CD14-positive monocyte (primary cell): ENCODE measurements around the gene MYZAP. TPM values are rescaled to one million over a fixed set of nuclear protein-coding genes. Genes with fewer than 3 reads are reported as not detected.

Experiments
- DNase-seq, 3 donors: peaks; one replicate each; pipeline ENCODE4 v3.0.0-alpha.2; 2011 to 2022
- H2AFZ ChIP-seq: 2 replicates; pipeline ENCODE4 v1.6.0; 2012; ENCODE audit warnings: mild to moderate bottlenecking, low read depth, low read length, inconsistent platforms; ENCODE audit not compliant: insufficient read depth, poor library complexity, severe bottlenecking
- H3K27ac ChIP-seq, 2 donors: 1 replicate in 1 of 2; 2 replicates in 1 of 2; pipeline ENCODE4 v1.5.1; 2012 to 2013; ENCODE audit warnings: low read length in 2 of 2, control low read depth in 1 of 2, inconsistent platforms in 1 of 2, low read depth in 1 of 2, mild to moderate bottlenecking in 1 of 2
- H3K27me3 ChIP-seq, 2 donors: one replicate each; pipeline versions ENCODE4 v1.6.0 to v1.6.1; 2011 to 2013; ENCODE audit warnings: low read length in 2 of 2; ENCODE audit not compliant: control insufficient read depth in 2 of 2, insufficient read depth in 2 of 2
- H3K36me3 ChIP-seq, 2 donors: replicated peaks in 1 of 2; 1 replicate in 1 of 2; 2 replicates in 1 of 2; pipeline versions ENCODE4 v1.5.1 to v1.6.1; 2012 to 2013; ENCODE audit warnings: low read length in 2 of 2, control low read depth in 1 of 2, inconsistent platforms in 1 of 2, mild to moderate bottlenecking in 1 of 2; ENCODE audit not compliant: insufficient read depth in 2 of 2, control insufficient read depth in 1 of 2
- H3K4me1 ChIP-seq, 2 donors: 1 replicate in 1 of 2; 2 replicates in 1 of 2; pipeline versions ENCODE4 v1.5.1 to v1.6.1; 2012 to 2013; ENCODE audit warnings: low read length in 2 of 2, control low read depth in 1 of 2, inconsistent platforms in 1 of 2, mild to moderate bottlenecking in 1 of 2, moderate library complexity in 1 of 2; ENCODE audit not compliant: insufficient read depth in 2 of 2, control insufficient read depth in 1 of 2
- H3K4me2 ChIP-seq: replicated peaks from 2 replicates; pipeline ENCODE3; 2012; ENCODE audit warnings: low read length, moderate library complexity, mild to moderate bottlenecking; ENCODE audit not compliant: poor library complexity, severe bottlenecking; ENCODE audit errors: extremely low read depth
- H3K4me3 ChIP-seq, 3 experiments: fragments of 200-600 bp in 1 of 3; sonication (generic) in 1 of 3; replicated peaks in 1 of 3; 1 replicate in 2 of 3; 2 replicates in 1 of 3; pipeline ENCODE4 v1.5.1; 2011 to 2013; ENCODE audit warnings: low read length in 3 of 3, mild to moderate bottlenecking in 3 of 3, control low read depth in 2 of 3, low read depth in 2 of 3, inconsistent platforms in 1 of 3, moderate library complexity in 1 of 3
- H3K79me2 ChIP-seq: 2 replicates; pipeline ENCODE4 v1.6.0; 2012; ENCODE audit warnings: mild to moderate bottlenecking, control low read depth, inconsistent platforms, low read length, moderate library complexity; ENCODE audit not compliant: insufficient read depth
- H3K9ac ChIP-seq: 2 replicates; pipeline ENCODE4 v1.6.0; 2017; ENCODE audit warnings: low read length, mild to moderate bottlenecking; ENCODE audit not compliant: insufficient read depth, poor library complexity, severe bottlenecking
- H3K9me3 ChIP-seq, 2 donors: replicated peaks in 1 of 2; 1 replicate in 1 of 2; 2 replicates in 1 of 2; pipeline versions ENCODE4 v1.5.1 to v1.6.1; 2012 to 2013; ENCODE audit warnings: low read length in 2 of 2, control low read depth in 1 of 2; ENCODE audit not compliant: control insufficient read depth in 1 of 2, insufficient read depth in 1 of 2
- H4K20me1 ChIP-seq: 2 replicates; pipeline ENCODE4 v1.6.0; 2012; ENCODE audit warnings: mild to moderate bottlenecking, low read length, control low read depth, moderate library complexity; ENCODE audit not compliant: insufficient read depth
- H3K27ac Mint-ChIP-seq, 7 donors: one replicate each; pipeline ENCODE4 v1.8.0; 2020; ENCODE audit warnings: mild to moderate bottlenecking in 7 of 7, mixed read lengths in 7 of 7, moderate library complexity in 6 of 7, inconsistent platforms in 2 of 7
- H3K27me3 Mint-ChIP-seq, 3 donors: one replicate each; pipeline ENCODE4 v1.8.0; 2021 to 2022; ENCODE audit warnings: low read depth in 3 of 3, mild to moderate bottlenecking in 3 of 3, mixed read lengths in 3 of 3, moderate library complexity in 3 of 3, inconsistent platforms in 1 of 3
- H3K36me3 Mint-ChIP-seq, 2 donors: one replicate each; pipeline ENCODE4 v1.8.0; 2020; ENCODE audit warnings: mixed read lengths in 2 of 2, inconsistent platforms in 1 of 2, mild to moderate bottlenecking in 1 of 2
- H3K4me1 Mint-ChIP-seq: one replicate; pipeline ENCODE4 v1.8.0; 2020; ENCODE audit warnings: mild to moderate bottlenecking, mixed read lengths
- H3K4me3 Mint-ChIP-seq, 2 donors: one replicate each; pipeline ENCODE4 v1.8.0; 2020; ENCODE audit warnings: mild to moderate bottlenecking in 2 of 2, mixed read lengths in 2 of 2, moderate library complexity in 1 of 2
- H3K9me3 Mint-ChIP-seq, 7 donors: one replicate each; pipeline ENCODE4 v1.8.0; 2020 to 2022; ENCODE audit warnings: mixed read lengths in 7 of 7, mild to moderate bottlenecking in 6 of 7, moderate library complexity in 6 of 7, inconsistent platforms in 2 of 7
- CTCF ChIP-seq: fragments of 200-600 bp; IDR thresholded peaks from one replicate; pipeline ENCODE4 v1.8.0; 2022; ENCODE audit warnings: antibody characterized with exemption, mild to moderate bottlenecking
- WGBS: methylation state at CpG from one replicate; pipeline ENCODE4 v1.1.5; 2013; ENCODE audit warnings: missing lambda C conversion rate; ENCODE audit not compliant: insufficient coverage; 5-methylcytosine and 5-hydroxymethylcytosine counted together
- intact Hi-C, 2 donors: fragments of 100-400 bp; cut with micrococcal nuclease; formaldehyde crosslinking; loops; one replicate each; pipeline versions ENCODE4 v1.15.0 to v1.15.1; 2023
- polyA plus RNA-seq, 3 donors: library from polyadenylated mRNA; depleted of rRNA in 1 of 3; unstranded in 2 of 3; stranded (reverse) in 1 of 3; fragments of 300-500 nt in 2 of 3; fragments of >200 nt in 1 of 3; fragmentation: Illumina TruSeq in 2 of 3; gene quantifications; 1 replicate in 2 of 3; 2 replicates in 1 of 3; pipeline ENCODE4 v1.2.3, GENCODE V29; 2012 to 2021

The MYZAP gene
- polyA plus RNA-seq, 3 donors, result 0.12 to 0.13 TPM; not detected in 1

DNA sequence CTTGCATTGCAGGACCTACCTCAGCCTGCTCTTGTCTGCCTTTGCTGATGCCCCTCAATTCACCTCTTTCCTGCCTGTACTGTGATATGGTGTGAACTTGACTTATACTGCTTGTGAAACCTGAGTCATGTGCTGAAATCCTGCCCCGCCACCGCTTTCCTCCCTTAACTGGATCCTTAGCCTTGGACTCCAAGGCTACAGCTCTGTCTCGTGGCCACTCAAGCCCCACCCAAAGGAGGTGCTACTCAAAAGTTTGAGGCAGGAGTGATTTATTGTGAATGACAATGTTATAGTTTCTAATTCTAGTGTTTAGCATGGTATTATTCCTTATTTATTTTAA, 56.1 kb downstream of the MYZAP start:
- Histone ChIP-seq H3K4me2 (no peak overlapping the region), H3K4me3 (no peak overlapping the region), H4K20me1 (no peaks in the 10 kb centered on the region), H3K9ac (no peak overlapping the region), H3K4me1 (no peaks in the 10 kb centered on the region), H3K9me3 (no peaks in the 10 kb centered on the region), H2AFZ (no peak overlapping the region), H3K27me3 (no peaks in the 10 kb centered on the region), H3K79me2 (no peaks in the 10 kb centered on the region), H3K36me3 (no peaks in the 10 kb centered on the region), H3K27ac (no peak overlapping the region)
- H3K36me3 Mint-ChIP-seq, result no peaks in the 10 kb centered on the region
- TF ChIP-seq CTCF, result no peak
- no peak for DNase-seq
- no peak overlapping the region for H3K4me3 Mint-ChIP-seq
- WGBS, result no CpG with 5 or more reads among the region's 3 CpGs
- H3K27ac Mint-ChIP-seq, result no peak overlapping the region
- H3K9me3 Mint-ChIP-seq, result peaks cover 0 to 1% (median 0%) of the 10 kb centered on the region in 7 donors
- H3K4me1 Mint-ChIP-seq, result no peaks in the 10 kb centered on the region
- intact Hi-C loops, result no loop called here
- H3K27me3 Mint-ChIP-seq, result peaks cover 3 to 6% (median 3%) of the 10 kb centered on the region in 3 donors

DNA sequence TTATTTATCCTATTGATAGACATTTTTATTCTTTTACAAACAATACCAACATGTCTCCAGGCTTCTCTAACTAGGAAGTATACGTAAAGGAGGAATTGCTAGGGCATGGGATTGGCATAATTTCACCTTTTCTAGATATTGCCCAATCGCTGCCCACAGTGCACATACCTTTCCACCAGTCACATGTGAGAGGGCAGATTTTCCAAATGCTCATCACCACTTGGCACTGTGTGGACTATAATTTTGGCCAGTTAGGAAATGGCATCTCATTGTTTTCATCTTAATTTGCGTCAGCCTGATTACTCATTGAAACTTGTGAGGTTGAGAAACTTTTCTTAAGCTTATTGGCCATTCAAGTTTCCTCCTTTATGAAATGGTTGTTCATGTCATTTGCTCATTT, 57.4 kb downstream of the MYZAP start:
- no CpG with 5 or more reads among the region's 3 CpGs for WGBS
- no peak for TF ChIP-seq CTCF
- no peak overlapping the region for H3K27ac Mint-ChIP-seq

More for the DNA sequence above, 57.4 kb downstream of the MYZAP start:
- Mint-ChIP-seq H3K4me1 (no peaks in the 10 kb centered on the region), H3K27me3 (peaks cover 2 to 6% (median 3%) of the 10 kb centered on the region in 3 donors), H3K9me3 (peaks cover 0 to 1% (median 0%) of the 10 kb centered on the region in 7 donors), H3K36me3 (no peaks in the 10 kb centered on the region), H3K4me3 (no peak overlapping the region)
- DNase-seq, result no peak
- H3K9ac ChIP-seq, result no peak overlapping the region
- no peaks in the 10 kb centered on the region for H4K20me1 ChIP-seq
- H3K79me2 ChIP-seq, result no peaks in the 10 kb centered on the region
- H3K27me3 ChIP-seq, result no peaks in the 10 kb centered on the region
- H3K4me1 ChIP-seq, result no peaks in the 10 kb centered on the region
- no peaks in the 10 kb centered on the region for H3K9me3 ChIP-seq
- intact Hi-C loops, result no loop called here
- no peak overlapping the region for H3K27ac ChIP-seq
- H3K36me3 ChIP-seq, result no peaks in the 10 kb centered on the region
- H3K4me2 ChIP-seq, result no peak overlapping the region
- no peak overlapping the region for H2AFZ ChIP-seq
- H3K4me3 ChIP-seq, result no peak overlapping the region
